ENCODE results near the gene SLC43A1.

DNA sequence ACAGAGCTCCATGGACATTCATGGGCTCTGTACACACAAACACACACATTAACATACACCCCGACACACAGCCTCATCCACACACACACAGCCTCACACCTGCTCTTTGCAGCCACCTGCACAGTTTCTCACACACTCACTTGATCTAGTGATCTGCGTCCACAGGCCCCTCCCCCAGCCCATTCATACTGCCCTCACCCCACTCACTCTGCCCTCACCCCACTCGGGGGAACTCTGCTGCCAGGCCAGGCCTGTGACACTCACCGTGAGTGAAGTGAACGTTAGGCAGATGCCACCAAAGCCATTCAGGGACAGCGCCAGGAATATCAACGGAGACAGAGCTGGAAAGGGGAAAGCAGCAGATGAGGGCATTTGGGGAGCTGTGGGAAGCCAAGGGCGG, 15.0 kb downstream of the SLC43A1 start:
- TF ChIP-seq, protein P1, sequence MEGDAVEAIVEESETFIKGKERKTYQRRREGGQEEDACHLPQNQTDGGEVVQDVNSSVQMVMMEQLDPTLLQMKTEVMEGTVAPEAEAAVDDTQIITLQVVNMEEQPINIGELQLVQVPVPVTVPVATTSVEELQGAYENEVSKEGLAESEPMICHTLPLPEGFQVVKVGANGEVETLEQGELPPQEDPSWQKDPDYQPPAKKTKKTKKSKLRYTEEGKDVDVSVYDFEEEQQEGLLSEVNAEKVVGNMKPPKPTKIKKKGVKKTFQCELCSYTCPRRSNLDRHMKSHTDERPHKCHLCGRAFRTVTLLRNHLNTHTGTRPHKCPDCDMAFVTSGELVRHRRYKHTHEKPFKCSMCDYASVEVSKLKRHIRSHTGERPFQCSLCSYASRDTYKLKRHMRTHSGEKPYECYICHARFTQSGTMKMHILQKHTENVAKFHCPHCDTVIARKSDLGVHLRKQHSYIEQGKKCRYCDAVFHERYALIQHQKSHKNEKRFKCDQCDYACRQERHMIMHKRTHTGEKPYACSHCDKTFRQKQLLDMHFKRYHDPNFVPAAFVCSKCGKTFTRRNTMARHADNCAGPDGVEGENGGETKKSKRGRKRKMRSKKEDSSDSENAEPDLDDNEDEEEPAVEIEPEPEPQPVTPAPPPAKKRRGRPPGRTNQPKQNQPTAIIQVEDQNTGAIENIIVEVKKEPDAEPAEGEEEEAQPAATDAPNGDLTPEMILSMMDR (IDR thresholded peaks at IDR 0.05) = no peak
- TF ChIP-seq POLR2A (IDR thresholded peaks at IDR 0.05) (no peak), POLR2AphosphoS5 (IDR thresholded peaks at IDR 0.05) (no peak)

Measured in sigmoid colon (tissue), 4 donors.